HPDE6-E6E7 (cell line): ENCODE results near the gene LRP3.
"Not testable (repeated sequence)": the region's sequence is repeated elsewhere in the genome, so short reads cannot be mapped to it uniquely, and the experiment has no call there.

ENCODE experiments used
- DNase-seq: peaks from one replicate; pipeline ENCODE4 v3.0.0; 2011; ENCODE audit warnings: missing footprints; ENCODE audit errors: extremely low spot score

LRP3 gene

DNA sequence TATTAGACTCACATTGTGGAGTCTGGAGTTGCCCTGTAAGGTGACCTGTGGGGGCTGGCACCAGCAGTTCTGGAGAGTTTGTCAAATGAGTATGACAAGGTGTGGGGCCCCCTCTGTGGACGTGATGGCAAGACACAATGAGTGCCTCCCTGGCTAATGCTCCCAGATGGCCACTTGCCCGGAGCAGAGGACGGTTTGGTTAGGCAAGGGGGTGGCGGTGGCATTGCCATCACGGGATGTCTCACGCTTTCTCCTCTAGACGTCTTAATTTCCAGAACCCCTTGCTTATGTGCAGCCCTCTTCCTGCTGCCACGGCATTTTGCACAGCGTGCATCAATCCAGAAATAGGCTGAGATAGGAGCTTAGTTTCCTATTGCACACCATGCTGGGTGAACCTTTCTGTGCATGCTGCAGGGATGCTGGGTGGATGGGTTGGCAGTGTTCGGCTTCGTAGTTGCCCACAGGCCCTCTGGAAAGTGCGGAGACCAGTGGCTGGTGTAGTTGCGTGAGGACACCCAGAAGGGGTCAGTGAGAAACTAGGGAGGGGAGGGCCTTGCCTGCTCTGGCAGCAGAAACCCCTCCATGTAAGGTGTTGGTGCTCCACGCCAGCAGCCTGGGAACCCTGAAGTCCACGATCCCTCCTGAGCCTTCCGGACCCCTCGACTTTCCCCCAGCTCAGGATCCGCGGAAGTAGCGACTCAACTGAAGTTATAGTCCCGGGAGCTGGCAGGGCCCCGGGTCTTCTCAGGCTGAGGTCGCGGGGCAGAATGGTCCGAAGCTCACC, 18.1 kb upstream of the LRP3 start:
- no peak for DNase-seq

DNA sequence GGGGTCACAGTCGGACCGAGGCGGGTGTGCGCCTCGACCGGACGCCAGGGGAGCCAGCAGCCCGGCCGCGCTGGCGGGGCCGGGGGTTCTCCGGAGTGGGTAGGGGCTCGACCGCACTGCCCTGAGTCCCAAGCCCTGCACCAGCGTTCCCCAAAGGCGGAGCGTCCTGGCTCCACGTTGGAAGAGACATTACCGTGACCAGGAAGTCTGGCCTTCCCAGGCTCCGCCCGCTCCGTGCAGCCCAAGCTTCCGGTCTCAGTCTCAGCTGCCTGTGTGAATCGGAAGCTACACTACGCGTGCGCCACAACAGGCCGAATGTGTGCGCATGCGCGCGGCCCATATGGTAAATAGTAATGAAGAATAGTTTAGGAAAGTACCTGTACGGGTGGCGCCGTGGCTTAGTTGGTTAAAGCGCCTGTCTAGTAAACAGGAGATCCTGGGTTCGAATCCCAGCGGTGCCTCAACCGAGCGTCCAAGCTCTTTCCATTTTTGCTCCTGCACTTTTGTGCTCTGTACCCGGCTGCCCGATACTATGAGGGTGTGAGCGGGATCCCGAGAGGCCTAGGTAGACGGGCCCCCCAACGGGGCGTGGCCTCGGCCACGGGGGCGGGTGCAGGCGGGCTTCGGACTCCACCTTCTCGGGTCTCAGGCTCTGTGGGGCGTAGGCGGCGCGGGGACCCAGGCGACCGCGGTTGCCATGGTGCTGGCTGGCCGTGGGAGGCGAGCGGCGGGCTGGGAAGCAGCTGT, 17.3 kb upstream of the LRP3 start:
- peak; percentile 98 for DNase-seq

DNA sequence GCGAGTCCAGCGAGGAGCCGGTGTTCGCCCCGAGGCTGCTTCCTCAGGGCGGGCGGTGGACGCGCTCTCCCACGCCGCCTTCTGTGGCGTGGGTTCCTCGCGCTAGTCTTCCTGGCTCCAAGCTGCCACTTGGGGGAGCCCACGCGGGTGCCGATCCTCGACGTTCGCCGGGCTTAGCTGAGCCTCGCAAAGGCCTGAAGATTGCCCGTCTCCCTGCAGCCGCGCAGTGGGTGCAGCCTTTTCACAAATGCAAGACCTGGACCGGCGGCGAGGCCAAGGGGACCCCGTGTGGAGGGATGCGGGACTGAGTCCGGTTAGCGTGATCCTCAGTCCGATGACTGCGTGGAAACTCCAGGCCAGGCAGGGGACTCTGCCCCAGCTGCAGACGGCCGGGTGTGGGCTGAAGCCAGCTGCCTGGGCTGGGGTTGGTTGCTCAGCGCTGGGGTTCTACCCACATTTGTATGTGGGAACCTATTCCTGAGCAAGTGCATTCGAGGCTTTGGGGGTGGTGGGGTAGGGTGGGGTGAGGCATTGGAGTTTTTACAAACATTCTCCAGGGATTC, 16.6 kb upstream of the LRP3 start:
- peak; percentile 52 for DNase-seq

DNA sequence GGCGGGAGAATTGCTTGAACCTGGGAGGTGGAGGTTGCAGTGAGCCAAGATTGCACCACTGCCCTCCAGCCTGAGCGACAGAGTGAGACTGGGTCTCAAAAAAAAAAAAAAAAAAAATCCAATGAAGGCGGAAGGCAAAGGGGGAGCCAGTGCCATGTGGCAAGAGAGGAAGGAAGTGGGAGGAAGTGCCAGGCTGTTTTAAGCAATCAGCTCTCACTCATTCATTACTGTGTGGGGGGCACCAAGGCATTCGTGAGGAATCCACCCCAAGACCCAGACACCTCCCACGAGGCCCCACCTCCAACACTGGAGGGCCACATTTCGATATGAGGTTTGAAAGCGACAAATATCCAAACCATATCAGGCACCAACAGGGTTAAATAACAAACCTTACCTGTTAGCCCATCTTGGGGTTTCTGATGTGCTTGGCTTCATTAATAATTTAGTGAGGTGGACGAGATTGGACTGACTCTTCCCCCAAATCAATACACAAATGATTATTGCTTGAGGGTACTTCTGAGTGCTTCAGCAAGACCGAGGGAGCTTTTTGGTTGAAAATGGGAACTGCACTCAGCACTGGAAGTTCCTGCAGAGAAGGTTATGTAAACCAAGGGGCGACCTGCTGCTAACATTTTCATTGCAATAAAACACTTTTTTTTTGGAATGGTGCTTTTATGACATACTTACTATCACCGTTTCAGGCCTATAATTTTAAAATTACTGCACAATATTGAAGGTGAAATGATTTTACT, 7.5 kb upstream of the LRP3 start:
- DNase-seq: no peak

DNA sequence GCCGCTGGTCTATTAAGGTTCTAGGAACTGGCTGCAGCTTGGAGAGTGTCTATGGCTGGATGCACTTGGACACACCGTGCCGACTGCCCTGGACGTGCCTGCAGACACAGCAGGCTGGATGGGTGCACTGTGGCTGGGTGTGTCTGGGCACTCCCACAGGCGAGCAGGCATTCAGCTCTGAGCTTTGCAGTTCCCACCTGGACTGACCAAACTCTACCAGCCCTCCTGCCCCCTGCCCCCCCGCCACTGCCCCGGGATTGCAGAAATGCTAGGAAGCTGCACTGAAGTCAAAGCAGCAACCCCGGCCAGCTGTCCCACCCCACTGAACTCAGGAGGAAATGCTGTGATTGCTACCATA, 7.0 kb upstream of the LRP3 start:
- no peak for DNase-seq

DNA sequence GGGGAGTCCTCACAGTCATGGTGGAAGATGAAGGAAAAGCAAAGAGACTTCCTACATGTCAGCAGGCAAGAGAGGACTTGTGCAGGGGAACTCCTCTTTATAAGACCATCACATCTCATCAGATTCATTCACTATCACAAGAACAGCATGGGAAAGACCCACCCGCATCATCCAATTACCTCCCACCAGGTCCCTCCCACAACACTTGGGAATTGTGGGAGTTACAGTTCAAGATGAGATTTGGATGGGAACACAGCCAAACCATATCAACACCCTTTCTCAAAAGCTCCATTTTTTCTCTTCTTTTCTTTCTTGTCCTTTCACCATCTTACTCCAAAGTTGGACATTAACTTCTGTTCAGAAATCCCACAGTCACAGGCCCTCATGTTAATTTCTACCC, 4.7 kb upstream of the LRP3 start:
- no peak for DNase-seq

DNA sequence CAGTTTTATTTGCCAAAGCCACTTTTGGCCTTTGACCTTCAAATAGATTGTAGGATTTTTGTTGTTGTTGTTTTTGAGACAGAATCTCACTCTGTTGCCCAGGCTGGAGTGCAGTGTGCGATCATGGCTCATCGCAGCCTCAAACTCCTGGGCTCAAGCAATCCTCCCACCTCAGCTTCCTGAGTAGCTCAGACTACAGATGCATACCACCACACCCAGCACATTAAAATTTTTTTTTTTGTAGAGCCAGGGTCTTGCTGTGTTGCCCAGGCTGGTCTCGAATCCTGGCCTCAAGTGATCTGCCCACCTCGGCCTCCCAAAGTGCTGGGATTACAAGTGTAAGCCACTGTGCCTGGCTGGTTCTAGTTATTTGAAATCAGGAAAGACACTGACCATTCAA, 3.0 kb upstream of the LRP3 start:
- DNase-seq: not testable (repeated sequence)

DNA sequence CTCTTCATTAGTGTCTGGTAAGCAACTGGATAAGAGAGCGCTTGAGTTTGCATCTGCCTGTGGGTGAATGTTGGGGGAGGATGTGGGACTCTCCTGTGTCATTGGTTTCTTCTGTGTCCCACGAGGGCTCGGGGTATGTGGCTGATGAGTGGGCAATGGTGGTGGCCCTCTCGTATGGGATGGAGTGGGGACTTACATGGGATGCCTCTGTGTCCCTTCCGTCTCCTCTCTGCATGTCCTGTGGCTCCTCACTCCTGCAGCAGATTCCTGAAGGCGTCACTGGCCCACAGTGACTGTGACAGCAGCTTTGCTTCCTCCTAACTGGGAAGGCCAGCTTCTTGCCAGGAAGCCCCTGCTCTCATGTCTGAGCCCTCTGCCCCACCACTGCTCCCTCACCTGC, 2.6 kb upstream of the LRP3 start:
- DNase-seq: no peak

DNA sequence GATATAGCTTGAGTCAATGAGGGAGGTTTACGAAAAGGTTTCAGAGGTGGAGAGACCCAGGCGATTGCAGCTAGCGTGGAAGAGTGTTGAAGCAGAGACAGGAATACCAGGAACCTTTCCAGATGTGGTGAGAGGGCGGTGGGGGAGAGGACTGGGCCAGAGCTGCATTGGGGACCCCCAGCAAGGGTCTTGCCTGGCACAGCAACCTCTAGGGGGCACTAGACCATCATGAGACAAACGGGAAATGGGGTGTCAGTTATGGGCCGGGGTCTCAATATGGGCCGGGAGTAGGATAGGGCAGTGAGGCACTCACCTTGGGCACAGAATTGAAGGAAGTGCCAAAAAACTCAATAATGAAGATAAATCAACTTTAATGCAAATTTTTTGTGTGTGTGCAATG, 2.1 kb upstream of the LRP3 start:
- DNase-seq: no peak

DNA sequence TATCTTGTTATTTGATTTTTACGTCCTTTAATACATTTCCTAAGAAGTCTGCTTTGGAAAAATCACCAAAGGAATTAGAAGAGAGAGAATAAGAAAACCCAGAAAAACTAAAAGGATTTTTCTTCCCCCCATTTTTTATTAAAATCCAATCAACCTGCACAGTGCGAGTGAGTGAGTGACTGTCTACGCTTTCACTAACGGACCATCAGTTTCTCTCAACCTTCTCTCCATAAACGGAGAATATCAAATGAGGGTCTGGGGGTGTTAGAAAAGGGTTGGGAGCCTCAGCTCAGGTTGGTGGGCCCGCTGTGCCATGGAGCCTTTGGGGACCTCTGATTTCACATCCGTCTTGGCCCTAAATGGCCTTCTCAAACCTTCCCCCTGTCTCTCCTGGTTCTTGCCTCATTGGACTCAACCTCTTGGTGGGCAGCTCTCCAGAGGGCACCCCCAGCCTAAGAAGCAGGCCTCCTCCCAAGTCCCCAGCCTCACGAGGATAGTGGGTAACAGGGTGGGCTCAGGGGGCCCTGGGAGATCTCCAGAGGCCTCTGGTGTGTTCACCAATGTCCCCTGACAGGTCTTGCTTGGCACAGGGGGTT, 763 bp upstream of the LRP3 start:
- no peak for DNase-seq

DNA sequence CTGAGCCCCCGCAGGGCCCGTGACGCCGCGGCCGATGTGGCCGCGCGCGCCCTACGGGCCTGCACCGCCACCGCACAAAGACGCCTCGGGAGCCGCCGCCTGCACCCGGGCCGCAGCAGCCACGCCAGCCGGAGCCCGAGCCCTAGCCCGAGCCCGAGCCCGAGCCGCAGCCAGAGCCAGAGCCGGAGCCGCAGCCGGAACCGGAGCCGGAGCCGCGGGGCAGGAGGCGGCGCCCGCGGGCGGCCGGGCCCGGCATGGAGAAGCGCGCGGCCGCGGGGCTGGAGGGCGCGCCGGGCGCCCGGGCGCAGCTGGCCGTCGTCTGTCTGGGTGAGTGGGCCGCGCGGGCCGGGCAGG, 379 bp downstream of the LRP3 start:
- DNase-seq: no peak

DNA sequence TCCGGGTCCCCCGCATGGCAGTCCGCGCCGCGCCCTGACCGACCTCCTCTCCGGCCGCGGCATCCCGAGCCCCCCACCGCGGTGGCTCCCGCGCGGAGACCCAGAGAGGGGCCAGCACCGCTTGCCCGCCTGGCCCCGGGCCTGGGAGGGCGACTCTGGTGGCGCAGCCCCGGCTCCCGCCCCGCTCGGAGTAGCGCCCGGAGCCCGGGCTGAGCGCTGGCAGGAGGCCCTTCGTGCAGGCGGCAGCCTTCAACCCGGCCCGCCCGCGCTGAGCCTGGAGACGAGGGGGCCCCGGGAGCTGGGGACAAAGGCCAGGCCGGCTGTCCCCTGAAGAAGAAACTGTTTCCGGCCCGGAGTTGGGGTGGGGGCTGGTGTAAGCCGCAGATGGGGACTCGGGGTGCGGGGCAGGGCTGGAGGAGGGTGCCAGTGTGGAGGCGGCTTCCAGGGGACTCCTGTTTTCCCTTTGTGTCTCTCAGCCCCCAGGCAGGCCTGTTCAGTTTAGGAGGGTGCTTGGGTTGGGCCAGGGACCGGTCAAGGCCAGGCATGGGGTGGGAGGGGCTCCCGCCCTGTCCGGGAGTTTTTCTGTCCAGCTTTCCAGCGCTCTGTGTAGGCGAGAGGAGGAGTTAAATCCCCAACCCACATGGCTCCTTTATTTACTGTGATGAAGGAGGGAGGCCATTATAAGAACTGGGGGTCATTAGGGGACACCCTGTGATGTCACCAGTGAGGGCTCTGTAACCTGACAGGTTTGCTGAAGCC, 935 bp downstream of the LRP3 start:
- DNase-seq: no peak

DNA sequence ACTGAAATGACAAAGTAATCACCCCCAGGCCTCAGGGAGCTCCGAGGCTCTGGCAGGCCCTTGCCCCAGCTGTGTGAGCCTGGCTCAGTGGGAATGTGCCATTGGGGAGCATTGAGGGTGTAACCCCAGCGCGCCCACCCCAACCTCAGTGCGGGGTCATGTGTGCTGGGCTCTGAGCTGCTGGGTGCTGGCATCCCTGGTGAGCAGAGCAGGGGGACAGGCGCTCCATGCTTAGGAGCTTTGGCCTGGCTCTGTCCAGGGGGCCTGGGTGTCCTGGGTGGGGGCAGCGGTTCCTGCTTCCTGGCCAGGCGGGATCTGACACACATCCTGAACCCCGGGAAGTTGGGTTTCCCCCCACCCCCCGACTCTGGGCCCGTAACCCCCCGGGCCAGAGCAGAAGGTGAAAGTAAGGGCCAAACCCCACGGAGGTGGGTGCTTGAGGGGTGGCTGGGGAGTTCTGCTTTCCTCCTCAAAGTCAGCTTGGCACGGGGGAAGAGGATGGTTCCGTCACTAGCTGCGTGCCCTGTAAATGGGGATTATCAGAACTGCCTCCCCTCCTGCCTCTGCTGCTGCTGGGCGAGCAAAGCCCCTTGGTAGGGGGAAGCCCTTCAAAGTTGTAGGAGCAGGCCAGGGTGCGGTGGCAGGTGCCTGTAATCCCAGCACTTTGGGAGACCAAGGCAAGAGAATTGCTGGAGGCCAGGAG, 1.7 kb downstream of the LRP3 start:
- DNase-seq: no peak

DNA sequence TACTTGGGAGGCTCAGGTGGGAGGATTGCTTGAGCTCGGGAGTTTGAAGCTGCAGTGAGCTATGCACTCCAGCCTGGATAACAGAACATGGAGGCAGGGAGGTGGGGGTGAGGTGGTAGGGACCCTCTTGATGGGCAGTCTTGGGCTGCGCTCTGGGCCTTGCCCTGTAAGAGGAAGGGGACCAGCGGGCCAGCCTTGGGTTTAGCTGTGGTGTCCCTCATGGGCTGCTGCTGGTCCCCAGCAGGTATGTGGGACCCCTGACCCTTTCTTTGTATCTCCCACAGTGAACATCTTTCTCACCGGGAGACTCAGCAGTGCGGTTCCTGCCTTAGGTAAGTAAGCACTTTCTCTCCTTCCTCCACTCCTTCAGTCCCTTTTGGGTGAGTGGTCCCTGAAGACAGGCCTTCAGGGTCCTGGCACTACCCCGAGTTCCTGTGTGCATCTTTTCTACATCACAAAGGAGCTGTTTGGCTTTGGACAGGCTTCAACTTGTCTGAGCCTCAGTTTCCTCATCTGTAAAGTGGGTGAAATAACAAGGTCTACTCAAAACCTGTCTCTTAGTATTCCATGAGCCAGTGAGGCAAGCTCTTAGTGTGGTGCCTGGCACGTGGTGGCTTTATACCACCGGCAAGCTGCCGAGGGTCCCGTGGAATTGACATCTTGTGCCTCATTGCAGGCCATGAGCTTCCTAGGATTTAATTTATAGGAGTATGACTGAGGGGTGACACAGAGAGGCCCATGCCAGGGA, 2.5 kb downstream of the LRP3 start:
- no peak for DNase-seq

DNA sequence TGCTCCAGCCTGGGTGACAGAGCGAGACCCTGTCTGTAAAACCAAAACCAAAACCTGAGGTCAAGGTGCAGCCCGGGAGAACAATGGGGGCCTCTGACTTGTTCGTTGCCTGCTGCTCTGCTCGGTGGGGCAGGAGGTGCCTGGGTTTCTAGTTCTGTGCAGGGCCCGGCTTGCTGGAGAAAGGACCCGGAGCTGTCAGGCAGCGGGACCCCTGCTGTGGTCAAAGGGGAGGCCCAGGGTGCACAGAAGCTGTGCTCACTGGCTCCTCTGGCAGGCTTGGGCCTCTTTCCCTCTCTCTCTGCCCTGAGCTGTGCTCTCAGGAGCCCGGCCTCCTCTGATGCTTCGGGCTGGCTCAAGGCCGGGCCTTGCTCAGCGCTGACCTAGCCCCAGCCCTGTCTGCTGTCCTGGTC, 3.5 kb downstream of the LRP3 start:
- DNase-seq: no peak

DNA sequence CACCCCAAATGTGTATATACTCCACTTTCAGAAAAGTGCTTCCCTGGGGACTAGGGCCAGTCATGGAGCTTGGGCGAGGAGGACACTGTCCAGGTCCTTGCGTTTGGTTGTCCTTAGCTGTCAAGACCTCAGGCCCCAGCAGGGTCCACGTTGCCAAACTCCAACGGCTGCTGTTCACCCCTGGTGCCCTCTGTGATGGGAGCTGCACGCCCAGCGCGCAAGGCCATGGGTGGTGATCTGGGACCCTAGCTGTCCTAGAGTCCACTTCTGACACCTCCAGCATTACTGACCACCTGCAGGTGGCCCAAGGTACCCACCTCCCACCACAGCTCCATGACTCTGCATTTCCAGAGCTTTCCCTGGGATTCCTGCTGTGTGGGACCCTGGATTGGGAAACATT, 4.0 kb downstream of the LRP3 start:
- no peak for DNase-seq

DNA sequence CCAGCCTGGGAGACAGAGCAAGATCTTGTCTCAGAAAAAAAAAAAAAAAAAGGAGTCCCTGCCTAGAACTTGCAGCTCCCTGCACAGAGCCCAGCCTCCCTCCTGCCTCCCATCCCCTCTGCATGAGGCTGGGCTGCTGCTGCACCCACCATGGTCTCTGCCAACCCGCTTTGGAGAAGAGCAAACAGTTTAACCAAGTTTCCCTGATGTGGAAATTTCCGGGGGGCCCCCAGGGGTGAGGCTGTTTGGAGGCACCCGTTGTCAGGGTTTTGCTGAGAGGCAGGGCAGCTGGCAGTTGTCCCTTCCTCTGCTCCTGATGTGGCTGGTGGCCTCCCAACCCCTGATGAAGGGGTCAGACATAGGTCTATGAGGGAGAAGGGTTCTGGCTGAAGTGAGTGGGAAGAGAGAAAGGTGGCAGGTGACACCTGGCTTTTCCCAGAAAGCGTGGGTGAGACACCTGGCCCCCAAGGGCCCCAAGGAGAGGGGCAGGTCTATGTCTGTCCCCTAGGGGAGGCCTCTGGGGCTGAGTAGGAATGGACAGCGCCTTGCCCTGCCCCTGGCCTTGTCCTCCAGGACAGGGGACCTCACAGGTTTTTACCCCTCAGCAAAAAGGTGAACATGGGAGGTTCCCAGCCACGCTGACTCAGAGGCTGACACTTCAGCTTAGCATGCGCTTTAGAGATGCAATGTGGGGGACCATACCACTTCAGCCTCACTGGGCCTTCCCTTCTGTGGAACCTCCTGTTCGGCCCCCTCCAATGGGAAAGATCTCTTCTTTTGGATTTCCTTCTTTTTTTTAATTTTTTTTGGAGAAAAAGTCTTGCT, 5.5 kb downstream of the LRP3 start:
- no peak for DNase-seq

DNA sequence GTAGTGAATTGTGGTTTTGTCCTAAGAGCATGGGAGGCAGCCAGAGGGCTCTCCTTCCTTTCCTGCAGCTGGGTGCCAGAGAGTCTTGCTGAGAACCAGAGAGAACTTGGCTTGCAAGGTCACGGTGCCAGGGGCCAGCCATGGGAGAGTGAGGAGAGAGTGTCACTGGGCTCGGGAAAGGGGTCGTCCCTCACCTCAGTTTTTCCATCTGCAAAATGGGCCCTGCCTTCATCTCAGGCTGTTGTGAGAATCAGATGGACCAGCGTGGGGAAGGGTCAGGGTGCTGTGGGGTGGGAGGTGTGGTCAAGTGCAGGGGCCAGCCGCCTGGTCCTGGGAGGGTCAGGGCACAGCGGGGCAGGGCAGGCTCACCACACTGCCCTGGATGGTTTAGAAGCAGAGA, 7.3 kb downstream of the LRP3 start:
- DNase-seq: no peak

DNA sequence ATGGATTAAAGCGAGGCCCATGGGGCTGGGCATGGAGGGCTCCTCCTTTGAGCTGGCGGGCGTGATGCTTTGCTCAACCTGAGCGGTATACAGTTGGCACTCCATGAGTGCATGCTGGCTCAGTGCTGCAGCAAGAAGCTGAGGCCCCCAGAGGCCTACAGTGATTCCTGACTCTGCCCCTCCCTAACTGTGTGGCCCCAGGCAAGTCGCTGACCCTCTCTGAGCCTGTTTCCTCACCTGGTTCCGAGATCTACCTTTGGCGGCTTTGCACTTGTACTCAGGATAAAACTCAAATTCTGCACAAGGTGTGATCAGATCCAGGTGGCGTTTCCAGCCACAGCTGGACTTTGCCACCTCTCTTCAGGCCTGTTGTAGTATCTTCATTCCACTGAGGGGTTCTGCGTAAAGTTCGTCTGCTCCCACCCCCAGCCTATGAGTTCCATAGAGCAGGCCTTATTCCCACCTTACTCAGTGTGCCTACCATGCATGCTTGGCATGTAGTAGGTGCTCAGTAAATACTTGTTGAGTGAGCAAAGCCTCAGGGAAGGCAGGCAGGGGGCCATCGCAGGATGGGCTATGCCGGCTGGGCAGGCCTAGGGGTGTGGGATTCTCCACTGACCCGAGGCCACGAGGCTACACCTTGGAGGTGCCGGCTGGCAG, 7.9 kb downstream of the LRP3 start:
- DNase-seq: no peak
